ENCODE data around the gene REXO5. TPM values are rescaled to one million over a fixed set of nuclear protein-coding genes. Genes with fewer than 3 reads are reported as not detected.
"Not testable (repeated sequence)": the region's sequence is repeated elsewhere in the genome, so short reads cannot be mapped to it uniquely, and the experiment has no call there.

The REXO5 gene
- total RNA-seq, 4 donors from 2014 or later, result 0.88 to 16.6 (median 6.2) TPM; not detected in 1

GRCh38 chr16:20763461-20764232, 42.7 kb upstream of the REXO5 start, which contains the start of gene ACSM3:
ACSM3 (plus strand) TSS chr16:20764014; CDS start chr16:20770035, 6,021 bp downstream.
- Histone ChIP-seq H3K36me3 (no peaks in the 10 kb centered on the region), H3K4me1 (no peaks in the 10 kb centered on the region), H3K4me3 (peak within 1 kb of the TSS; percentile 22 to 38), H3K9me3 (no peaks in the 10 kb centered on the region), H3K27me3 (no peaks in the 10 kb centered on the region), H3K27ac (peak within 1 kb of the TSS; percentile 73 to 74)
- DNase-seq, result peak; percentile 44 to 62
- TF ChIP-seq CTCF (IDR thresholded peaks at IDR 0.05), result no peak
- peak in 1 of 2 donors; percentile 21 for TF ChIP-seq POLR2A (IDR thresholded peaks at IDR 0.05)
- intact Hi-C loops (cut with DNase I; ENCODE audit: low total_unique reads), result no loop called here

DNA sequence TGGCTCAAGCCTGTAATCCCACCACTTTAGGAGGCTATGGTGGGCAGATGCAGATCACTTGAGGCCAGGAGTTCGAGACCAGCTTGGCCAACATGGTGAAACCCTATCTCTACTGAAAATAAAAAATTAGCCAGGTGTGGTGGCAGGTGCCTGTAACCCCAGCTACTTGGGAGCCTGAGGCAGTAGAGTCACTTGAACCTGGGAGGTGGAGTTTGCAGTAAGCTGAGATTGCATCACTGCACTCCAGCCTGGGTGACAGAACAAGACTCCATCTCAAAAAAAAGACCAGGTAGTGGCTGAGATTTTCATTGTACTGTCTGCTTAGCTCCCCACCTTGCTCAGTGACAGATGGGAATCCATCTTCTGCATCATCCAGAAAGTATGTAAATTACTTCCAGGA, 41.9 kb upstream of the REXO5 start:
- intact Hi-C loops (cut with DNase I; ENCODE audit: low total_unique reads); H3K4me3 ChIP-seq; H3K9me3 ChIP-seq; DNase-seq; H3K27me3 ChIP-seq; H3K36me3 ChIP-seq; H3K4me1 ChIP-seq: not testable (repeated sequence)
- peak overlapping the region; percentile 24 to 73 for H3K27ac ChIP-seq

GRCh38 chr16:20765732-20766131, 40.6 kb upstream of the REXO5 start:
- TF ChIP-seq POLR2A (IDR thresholded peaks at IDR 0.05) (no peak), CTCF (IDR thresholded peaks at IDR 0.05) (no peak)
- Histone ChIP-seq H3K4me3 (no peak overlapping the region), H3K9me3 (no peaks in the 10 kb centered on the region), H3K36me3 (no peaks in the 10 kb centered on the region), H3K27ac (no peak overlapping the region), H3K4me1 (no peaks in the 10 kb centered on the region), H3K27me3 (no peaks in the 10 kb centered on the region)
- DNase-seq, result no peak
- intact Hi-C loops (cut with DNase I; ENCODE audit: low total_unique reads), result no loop called here

GRCh38 chr16:20766294-20766693, 40.0 kb upstream of the REXO5 start:
- Histone ChIP-seq H3K9me3 (no peaks in the 10 kb centered on the region), H3K27ac (no peak overlapping the region), H3K36me3 (no peaks in the 10 kb centered on the region), H3K27me3 (no peaks in the 10 kb centered on the region), H3K4me1 (no peaks in the 10 kb centered on the region), H3K4me3 (no peak overlapping the region)
- TF ChIP-seq POLR2A (IDR thresholded peaks at IDR 0.05) (no peak), CTCF (IDR thresholded peaks at IDR 0.05) (no peak)
- intact Hi-C loops (cut with DNase I; ENCODE audit: low total_unique reads), result no loop called here
- no peak for DNase-seq

DNA sequence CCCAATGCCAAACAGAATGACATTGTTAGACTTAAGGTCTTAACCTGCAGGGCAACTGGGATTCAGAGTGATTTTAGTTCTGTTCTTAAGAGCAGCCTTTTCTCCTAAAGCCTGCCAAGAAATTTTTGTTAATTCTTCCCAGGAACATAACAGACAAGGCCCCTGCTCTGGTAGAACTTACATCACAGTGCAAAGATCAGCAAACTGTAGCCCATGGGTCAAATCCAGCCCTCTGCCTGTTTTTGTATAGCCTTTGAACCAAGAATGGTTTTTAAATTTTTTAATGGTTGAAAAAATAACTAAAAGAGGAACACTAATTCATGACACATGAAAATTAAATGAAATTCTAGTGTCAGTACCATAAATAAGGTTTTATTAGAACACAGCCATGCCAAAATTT, 38.8 kb upstream of the REXO5 start:
- DNase-seq, result no peak
- intact Hi-C loops (cut with DNase I; ENCODE audit: low total_unique reads), result no loop called here
- no peak for TF ChIP-seq CTCF (IDR thresholded peaks at IDR 0.05)
- TF ChIP-seq POLR2A (IDR thresholded peaks at IDR 0.05), result no peak

More for the DNA sequence above, 38.8 kb upstream of the REXO5 start:
- Histone ChIP-seq H3K27ac (no peak overlapping the region), H3K9me3 (no peaks in the 10 kb centered on the region), H3K4me1 (no peaks in the 10 kb centered on the region), H3K36me3 (no peaks in the 10 kb centered on the region), H3K4me3 (no peak overlapping the region), H3K27me3 (no peaks in the 10 kb centered on the region)

All from uterus (tissue), 4 donors.